ENCODE data around the gene PCSK5. TPM values are rescaled to one million over a fixed set of nuclear protein-coding genes. Genes with fewer than 3 reads are reported as not detected.

The PCSK5 gene
- total and polyA plus RNA-seq, 2 donors (not counting 1 experiment from before 2014, with no cell fraction given), result 0.09 TPM; not detected in 1

GRCh38 chr9:76290555-76290954 lies 400.1 kb downstream of the PCSK5 start:
- ATAC-seq (ENCODE audit: low read depth) (no peak), DNase-seq (no peak)
- H2AFZ ChIP-seq (ENCODE audit: insufficient read depth, low read depth, low read length, poor library complexity, severe bottlenecking), result no peak overlapping the region
- no peaks in the 10 kb centered on the region for H3K36me3 ChIP-seq (replicated peaks in 1 of 2; ENCODE audit: control extremely low read depth in 1 of 2, control insufficient read depth in 1 of 2, extremely low read depth in 1 of 2, insufficient read depth in 2 of 2, low read length in 1 of 2)
- H3K27ac ChIP-seq (ENCODE audit: low read length in 2 of 2), result no peak overlapping the region
- H3K4me2 ChIP-seq (replicated peaks; ENCODE audit: low read depth, low read length, poor library complexity, severe bottlenecking), result no peak overlapping the region
- CTCF ChIA-PET, result interaction anchor here (1.3 to 2.2 kb wide), 2 partner anchors 10 to 11 kb away, joined by 4 to 10 read pairs; no protein-coding TSS in a partner anchor
- no peaks in the 10 kb centered on the region for H4K20me1 ChIP-seq (ENCODE audit: control insufficient read depth, insufficient read depth, low read length, poor library complexity, severe bottlenecking)
- TF ChIP-seq EZH2 (IDR thresholded peaks at IDR 0.05; ENCODE audit: borderline replicate concordance, insufficient read depth, low read depth, low read length, poor library complexity, severe bottlenecking) (no peak), CTCF (IDR thresholded peaks at IDR 0.05) (no peak)
- H3K4me1 ChIP-seq (ENCODE audit: control insufficient read depth in 2 of 2, insufficient read depth in 2 of 2, low read length in 2 of 2), result no peaks in the 10 kb centered on the region
- POLR2A ChIA-PET, result no interaction called here
- Mint-ChIP-seq H3K27me3 (no peaks in the 10 kb centered on the region), H3K4me3 (no peak overlapping the region), H3K27ac (no peak overlapping the region), H3K4me1 (peaks cover 6% of the 10 kb centered on the region), H3K9me3 (ENCODE audit: insufficient read depth) (no peaks in the 10 kb centered on the region)
- no peaks in the 10 kb centered on the region for H3K79me2 ChIP-seq (ENCODE audit: control insufficient read depth, insufficient read depth, low read length)
- H3K4me3 ChIP-seq (ENCODE audit: control extremely low read depth in 1 of 5, extremely low read depth in 1 of 5, insufficient read depth in 1 of 5, low read depth in 2 of 5, low read length in 4 of 5), result no peak overlapping the region
- no peaks in the 10 kb centered on the region for H3K9me3 ChIP-seq (ENCODE audit: control extremely low read depth in 1 of 3, control insufficient read depth in 2 of 3, insufficient read depth in 1 of 3, low read length in 2 of 3)
- H3K27me3 ChIP-seq (replicated peaks in 1 of 4; ENCODE audit: control extremely low read depth in 1 of 4, control insufficient read depth in 3 of 4, insufficient read depth in 4 of 4, low read length in 3 of 4), result no peaks in the 10 kb centered on the region
- intact Hi-C loops (cut with micrococcal nuclease), result no loop called here
- 100% methylated on average over 1 of the region's 2 CpGs for WGBS (ENCODE audit: insufficient coverage)
- H3K9ac ChIP-seq (ENCODE audit: low read length), result no peak overlapping the region

- ChIA-PET CTCF (interaction anchor here (1.1 to 1.2 kb wide), 2 partner anchors 10 to 26 kb away, joined by 3 to 5 read pairs; no protein-coding TSS in a partner anchor), POLR2A (no interaction called here)
- ATAC-seq (ENCODE audit: low read depth), result no peak
These were observed 401.8 kb downstream of the PCSK5 start for GRCh38 chr9:76292246-76292645.

More at GRCh38 chr9:76292246-76292645, 401.8 kb downstream of the PCSK5 start:
- H3K4me2 ChIP-seq (replicated peaks; ENCODE audit: low read depth, low read length, poor library complexity, severe bottlenecking), result no peak overlapping the region
- no peaks in the 10 kb centered on the region for H3K4me1 ChIP-seq (ENCODE audit: control insufficient read depth in 2 of 2, insufficient read depth in 2 of 2, low read length in 2 of 2)
- H3K9me3 ChIP-seq (ENCODE audit: control extremely low read depth in 1 of 3, control insufficient read depth in 2 of 3, insufficient read depth in 1 of 3, low read length in 2 of 3), result no peaks in the 10 kb centered on the region
- TF ChIP-seq CTCF (IDR thresholded peaks at IDR 0.05), result no peak
- TF ChIP-seq EZH2 (IDR thresholded peaks at IDR 0.05; ENCODE audit: borderline replicate concordance, insufficient read depth, low read depth, low read length, poor library complexity, severe bottlenecking), result no peak
- H3K4me1 Mint-ChIP-seq, result peaks cover 6% of the 10 kb centered on the region
- H3K4me3 ChIP-seq (ENCODE audit: control extremely low read depth in 1 of 5, extremely low read depth in 1 of 5, insufficient read depth in 1 of 5, low read depth in 2 of 5, low read length in 4 of 5), result no peak overlapping the region
- H3K79me2 ChIP-seq (ENCODE audit: control insufficient read depth, insufficient read depth, low read length), result no peaks in the 10 kb centered on the region
- intact Hi-C loops (cut with micrococcal nuclease), result no loop called here
- no peak overlapping the region for H3K4me3 Mint-ChIP-seq
- H3K27me3 Mint-ChIP-seq, result no peaks in the 10 kb centered on the region
- H2AFZ ChIP-seq (ENCODE audit: insufficient read depth, low read depth, low read length, poor library complexity, severe bottlenecking), result no peak overlapping the region
- H3K36me3 ChIP-seq (replicated peaks in 1 of 2; ENCODE audit: control extremely low read depth in 1 of 2, control insufficient read depth in 1 of 2, extremely low read depth in 1 of 2, insufficient read depth in 2 of 2, low read length in 1 of 2), result no peaks in the 10 kb centered on the region
- H4K20me1 ChIP-seq (ENCODE audit: control insufficient read depth, insufficient read depth, low read length, poor library complexity, severe bottlenecking), result no peaks in the 10 kb centered on the region
- no peaks in the 10 kb centered on the region for H3K27me3 ChIP-seq (replicated peaks in 1 of 4; ENCODE audit: control extremely low read depth in 1 of 4, control insufficient read depth in 3 of 4, insufficient read depth in 4 of 4, low read length in 3 of 4)
- H3K27ac ChIP-seq (ENCODE audit: low read length in 2 of 2), result no peak overlapping the region
- 92% methylated on average over 6 of the region's 7 CpGs for WGBS (ENCODE audit: insufficient coverage)
- no peak for DNase-seq
- no peak overlapping the region for H3K9ac ChIP-seq (ENCODE audit: low read length)
- H3K27ac Mint-ChIP-seq, result no peak overlapping the region
- H3K9me3 Mint-ChIP-seq (ENCODE audit: insufficient read depth), result no peaks in the 10 kb centered on the region
